GM23338 (cell line): ENCODE results near the gene WDR45B. TPM values are rescaled to one million over a fixed set of nuclear protein-coding genes. Genes with fewer than 3 reads are reported as not detected.

ENCODE experiments used
- ATAC-seq: fragments of 200-7000 bp; cut with Tn5 transposase; 3 replicates; pipeline ENCODE4 v1.9.1; 2020
- DNase-seq: peaks from one replicate; pipeline ENCODE4 v3.0.0-alpha.2; 2015; ENCODE audit warnings: low spot score
- H2AFZ ChIP-seq: fragments of 200-600 bp; sonication (generic); 2 replicates; pipeline ENCODE4 v1.8.0; 2016; ENCODE audit warnings: antibody characterized with exemption, mild to moderate bottlenecking, moderate library complexity
- H3F3A ChIP-seq: fragments of 200-600 bp; sonication (generic); replicated peaks from 2 replicates; pipeline ENCODE4 v1.8.0; 2017; ENCODE audit warnings: antibody characterized with exemption, mixed run types, low read depth
- H3K27ac ChIP-seq: fragments of 200-600 bp; sonication (generic); 2 replicates; pipeline ENCODE4 v1.6.1; 2016; ENCODE audit warnings: low read depth
- H3K27me3 ChIP-seq: fragments of 200-600 bp; sonication (generic); 2 replicates; pipeline ENCODE4 v1.8.0; 2016; ENCODE audit warnings: mild to moderate bottlenecking, mixed run types, moderate library complexity; ENCODE audit not compliant: insufficient read depth
- H3K36me3 ChIP-seq: fragments of 200-600 bp; sonication (generic); 2 replicates; pipeline ENCODE4 v1.8.0; 2016; ENCODE audit warnings: mild to moderate bottlenecking; ENCODE audit not compliant: insufficient read depth
- H3K4me1 ChIP-seq: fragments of 200-600 bp; sonication (generic); 2 replicates; pipeline ENCODE4 v1.8.0; 2016; ENCODE audit warnings: mild to moderate bottlenecking, moderate library complexity; ENCODE audit not compliant: insufficient read depth
- H3K4me2 ChIP-seq: fragments of 200-600 bp; sonication (generic); 2 replicates; pipeline ENCODE4 v1.7.1; 2017; ENCODE audit warnings: mixed run types
- H3K4me3 ChIP-seq: fragments of 200-600 bp; sonication (generic); 2 replicates; pipeline ENCODE4 v1.6.1; 2016; ENCODE audit warnings: mixed run types
- H3K79me2 ChIP-seq: fragments of 200-600 bp; sonication (generic); replicated peaks from 2 replicates; pipeline ENCODE4 v1.8.0; 2017; ENCODE audit warnings: mild to moderate bottlenecking; ENCODE audit not compliant: insufficient read depth
- H3K9me2 ChIP-seq: fragments of 200-600 bp; sonication (generic); 2 replicates; pipeline ENCODE4 v1.8.0; 2017; ENCODE audit not compliant: insufficient read depth
- H4K20me1 ChIP-seq: fragments of 200-600 bp; sonication (generic); replicated peaks from 2 replicates; pipeline ENCODE4 v1.8.0; 2017; ENCODE audit warnings: mild to moderate bottlenecking; ENCODE audit not compliant: insufficient read depth
- H3K27ac Mint-ChIP-seq: 2 replicates; pipeline ENCODE4 v1.8.0; 2020; ENCODE audit warnings: inconsistent platforms, mild to moderate bottlenecking, moderate library complexity, mixed read lengths
- H3K27me3 Mint-ChIP-seq: 3 replicates; pipeline ENCODE4 v1.8.0; 2022; ENCODE audit warnings: low read depth, mild to moderate bottlenecking, moderate library complexity, mixed read lengths, inconsistent platforms; ENCODE audit not compliant: insufficient read depth, poor library complexity
- H3K36me3 Mint-ChIP-seq: 3 replicates; pipeline ENCODE4 v1.8.0; 2021; ENCODE audit warnings: low read depth, mild to moderate bottlenecking, inconsistent platforms, moderate library complexity, mixed read lengths
- H3K4me1 Mint-ChIP-seq: 3 replicates; pipeline ENCODE4 v1.8.0; 2020; ENCODE audit warnings: mild to moderate bottlenecking, inconsistent platforms, mixed read lengths
- H3K4me3 Mint-ChIP-seq: 3 replicates; pipeline ENCODE4 v1.8.0; 2021; ENCODE audit warnings: moderate library complexity, mild to moderate bottlenecking, inconsistent platforms, mixed read lengths
- H3K9me3 Mint-ChIP-seq: 3 replicates; pipeline ENCODE4 v1.8.0; 2020; ENCODE audit warnings: moderate library complexity, mild to moderate bottlenecking, inconsistent platforms, mixed read lengths
- REST ChIP-seq: IDR thresholded peaks from one replicate; pipeline ENCODE4 v1.6.1; 2018; ENCODE audit warnings: antibody characterized with exemption; ENCODE audit not compliant: unreplicated experiment
- STAT1 ChIP-seq: IDR thresholded peaks from one replicate; pipeline ENCODE4 v1.6.1; 2016; ENCODE audit warnings: antibody characterized with exemption; ENCODE audit not compliant: unreplicated experiment
- ZNF331 ChIP-seq: fragments of 250-450 bp; sonication (Bioruptor Pico); IDR thresholded peaks from 2 replicates; pipeline ENCODE4 v1.5.0; 2020; ENCODE audit warnings: low read depth, mild to moderate bottlenecking, moderate library complexity
- ZNF462 ChIP-seq: fragments of 250-450 bp; sonication (Bioruptor Pico); IDR thresholded peaks from 2 replicates; pipeline ENCODE4 v1.5.0; 2020; ENCODE audit warnings: mild to moderate bottlenecking, moderate library complexity
- polyA plus RNA-seq: library from polyadenylated mRNA; unstranded; fragments of >200 nt; fragmentation: Nextera tagmentation; extraction: Ambion mirVana; gene quantifications from 2 replicates; pipeline ENCODE4 v1.2.1, GENCODE V29; 2016
- total RNA-seq: library from RNA; depleted of rRNA; stranded (reverse); fragments of >200 nt; shearing (Covaris generic); gene quantifications from 2 replicates; pipeline ENCODE4 v1.2.3, GENCODE V29; 2014

WDR45B gene
- total and polyA plus RNA-seq, 2 experiments from 2014 or later: 69.4 to 96.4 TPM

- TF ChIP-seq ZNF462 (CRISPR knock-in tag): no peak
Observed at GRCh38 chr17:82595893-82596292, 52.4 kb downstream of the WDR45B start (continued).

DNA sequence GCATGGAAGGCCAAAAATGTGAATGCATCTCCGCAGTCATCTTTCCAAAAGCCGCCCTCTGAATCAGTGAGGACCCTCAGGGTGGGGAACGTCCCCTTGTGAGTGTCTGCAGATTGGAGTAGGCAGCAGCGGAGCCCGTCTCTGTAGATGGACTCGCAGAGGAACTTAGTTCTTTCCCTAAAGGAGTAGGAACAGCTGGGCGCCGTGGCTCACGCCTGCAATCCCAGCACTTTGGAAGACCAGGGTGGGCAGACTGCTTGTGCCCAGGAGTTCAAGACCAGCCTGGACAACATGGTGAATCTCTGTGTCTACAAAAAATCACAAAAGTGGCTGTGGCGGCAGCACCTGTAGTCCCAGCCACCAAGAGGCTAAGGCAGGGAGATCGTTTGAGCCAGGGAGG lies 53.7 kb downstream of the WDR45B start:
- peaks cover 29% of the 10 kb centered on the region for H3K79me2 ChIP-seq
- no peak for ATAC-seq
- H3K36me3 ChIP-seq: 0 out of 2 replicates have a peak, but pooled peaks cover 11% of the 10 kb centered on the region
- Mint-ChIP-seq H3K36me3 (peaks cover 49% of the 10 kb centered on the region), H3K4me3 (no peak overlapping the region), H3K27ac (peak overlapping the region; percentile 40; the same call in 1 of the 2 replicates), H3K4me1 (peaks cover 12% of the 10 kb centered on the region), H3K27me3 (peaks cover 12% of the 10 kb centered on the region), H3K9me3 (no peaks in the 10 kb centered on the region; the same call in 2 of the 3 replicates)
- H2AFZ ChIP-seq: no peak overlapping the region
- no peaks in the 10 kb centered on the region for H3K4me1 ChIP-seq
- no peaks in the 10 kb centered on the region for H3K27me3 ChIP-seq
- peaks cover 18% of the 10 kb centered on the region for H3F3A ChIP-seq
- H3K9me2 ChIP-seq: no peaks in the 10 kb centered on the region
- H3K4me2 ChIP-seq: no peak overlapping the region
- H3K4me3 ChIP-seq: no peak overlapping the region
- DNase-seq: no peak
- peaks cover 6% of the 10 kb centered on the region; the same call in 1 of the 2 replicates for H4K20me1 ChIP-seq
- no peak overlapping the region for H3K27ac ChIP-seq
- TF ChIP-seq STAT1: no peak
- no peak for TF ChIP-seq REST
- TF ChIP-seq ZNF331 (CRISPR knock-in tag): no peak
- no peak for TF ChIP-seq ZNF462 (CRISPR knock-in tag)
